GM19099 (cell line): ENCODE measurements around the gene DPP6.

ENCODE experiments used
- POLR2A ChIP-seq: IDR thresholded peaks from 3 replicates; pipeline ENCODE4 v1.6.1; 2011; ENCODE audit warnings: low read depth; ENCODE audit not compliant: insufficient read length; ENCODE audit errors: extremely low read depth

DPP6 gene

DNA sequence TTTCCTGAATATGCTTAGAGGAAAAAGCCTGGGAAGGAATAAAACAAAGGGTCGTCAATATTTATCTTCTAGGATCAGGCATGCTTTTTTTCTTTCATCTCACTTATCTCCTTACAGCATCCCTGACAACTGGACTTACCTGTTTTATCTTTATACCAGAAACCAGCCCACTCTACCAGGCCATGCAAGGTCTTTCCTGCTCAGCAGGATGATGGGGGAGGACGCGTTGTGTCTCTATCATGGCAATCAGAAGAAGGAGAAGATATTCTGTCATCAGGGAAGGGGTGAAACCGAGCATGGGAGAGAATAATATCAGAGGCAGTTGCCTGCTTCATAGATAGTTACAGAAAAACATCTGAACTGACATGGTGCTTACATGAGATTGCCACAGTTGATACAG lies 445.6 kb downstream of the DPP6 start:
- no peak for TF ChIP-seq POLR2A

DNA sequence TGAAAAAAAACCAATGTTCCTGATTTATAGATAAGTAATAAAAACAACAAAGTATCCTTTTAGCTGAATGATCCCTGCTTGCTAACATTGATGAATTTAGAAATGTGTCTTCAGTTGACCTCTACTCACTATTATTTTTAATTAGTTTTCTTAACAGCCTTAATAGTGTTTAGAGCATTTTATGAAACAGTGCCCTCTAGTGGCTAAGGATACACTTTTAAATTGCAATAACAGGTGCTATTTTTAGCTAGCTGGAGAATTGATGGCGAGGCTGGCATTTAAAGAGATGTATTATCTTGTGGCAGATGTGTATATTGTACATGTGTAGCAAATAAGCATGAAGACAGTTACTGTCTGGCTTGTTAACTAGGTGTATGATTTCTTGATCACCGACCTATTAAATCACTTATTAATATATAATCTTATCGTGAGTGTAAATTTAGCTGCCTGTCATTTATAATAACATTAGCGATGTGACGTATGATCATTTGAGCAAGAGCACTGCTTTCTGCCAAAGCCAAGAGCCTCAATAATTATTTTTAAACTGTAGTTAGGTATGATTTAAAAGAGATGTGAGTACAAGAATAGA lies 451.9 kb downstream of the DPP6 start:
- no peak for TF ChIP-seq POLR2A

DNA sequence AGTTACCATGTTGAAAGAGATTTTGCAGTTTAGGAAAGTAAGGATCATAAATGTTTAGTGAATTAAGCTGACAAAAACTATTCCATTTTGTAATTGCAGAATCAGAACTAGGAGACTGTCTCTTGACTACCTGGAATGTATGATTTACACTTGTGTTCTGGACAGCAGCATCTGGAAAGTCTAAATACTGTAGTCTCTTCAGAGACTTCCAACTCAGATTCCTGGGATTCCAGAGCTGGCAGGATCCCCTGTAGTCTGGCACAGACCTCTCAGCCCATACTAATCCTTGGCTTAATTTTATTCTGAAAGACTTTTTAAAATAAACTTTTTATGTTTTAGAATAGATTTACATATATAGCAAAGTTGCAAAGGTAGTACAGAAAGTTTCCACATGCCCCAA lies 452.7 kb downstream of the DPP6 start:
- TF ChIP-seq POLR2A, result no peak

DNA sequence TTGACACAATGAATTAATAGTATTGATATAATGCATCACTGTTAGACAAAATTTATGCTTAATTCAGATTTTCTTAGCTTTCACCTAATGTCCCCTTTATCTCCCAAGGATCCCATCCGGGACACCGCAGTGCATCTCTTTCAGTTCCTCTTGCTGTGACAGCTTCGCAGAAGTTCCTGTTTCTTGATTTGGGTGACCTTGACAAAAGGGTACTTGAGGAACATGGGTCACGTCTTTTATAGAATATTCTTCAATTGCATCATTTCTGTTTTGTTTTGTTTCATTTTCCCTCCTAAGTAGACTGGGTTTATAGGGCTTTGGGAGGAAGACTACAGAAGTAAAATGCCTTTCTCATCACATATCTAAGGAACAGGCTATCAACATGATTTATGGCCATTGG lies 453.2 kb downstream of the DPP6 start:
- no peak for TF ChIP-seq POLR2A

DNA sequence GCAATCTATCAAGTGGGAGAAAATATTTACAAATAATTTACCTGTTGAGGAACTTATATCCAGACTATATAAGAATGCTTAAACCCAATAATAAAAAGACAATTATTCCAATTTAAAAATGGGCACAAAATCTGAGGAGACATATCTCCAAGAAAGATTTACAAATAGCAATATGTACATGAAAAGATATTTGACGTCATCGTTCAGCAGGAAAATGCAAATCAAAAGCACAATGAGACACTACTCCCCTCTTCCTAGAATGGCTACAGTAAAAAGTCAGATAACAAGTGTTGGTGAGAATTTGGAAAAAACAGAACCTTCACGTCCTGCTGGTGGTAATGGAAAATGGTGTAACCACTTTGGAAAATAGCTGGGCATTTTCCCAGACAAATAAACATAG lies 457.0 kb downstream of the DPP6 start:
- no peak for TF ChIP-seq POLR2A

DNA sequence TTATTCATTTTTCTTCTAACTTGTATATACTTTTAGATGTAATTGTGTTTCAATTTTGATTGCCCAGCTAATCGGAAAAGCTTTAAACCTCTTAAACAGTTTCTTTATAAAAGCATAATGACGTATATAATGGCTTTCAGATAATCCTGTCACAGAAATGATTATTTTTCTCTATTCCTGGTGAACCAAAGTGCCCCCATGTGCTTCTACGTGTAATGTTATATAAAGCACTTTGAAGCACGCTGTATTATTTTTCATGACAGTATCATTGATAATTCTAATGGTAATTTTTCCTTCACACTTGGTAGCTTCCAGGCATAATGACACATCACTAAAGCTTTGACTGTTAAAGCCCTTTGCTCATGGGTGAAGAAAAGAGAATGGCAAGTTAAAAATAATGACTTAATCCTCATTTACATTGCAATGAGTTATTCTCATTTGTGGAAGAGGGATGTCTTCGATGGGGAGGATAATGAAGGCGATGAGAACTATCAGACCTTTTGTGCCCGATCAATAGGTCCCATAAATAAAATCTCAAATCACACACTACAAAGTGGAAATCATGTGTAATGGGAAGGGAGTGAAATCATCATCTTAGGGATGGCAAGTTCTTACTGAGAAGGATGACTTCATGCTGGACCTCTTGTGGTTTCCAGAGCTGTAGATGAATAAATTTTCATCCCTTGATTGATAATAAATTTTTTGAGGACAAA lies 460.1 kb downstream of the DPP6 start:
- TF ChIP-seq POLR2A, result no peak

DNA sequence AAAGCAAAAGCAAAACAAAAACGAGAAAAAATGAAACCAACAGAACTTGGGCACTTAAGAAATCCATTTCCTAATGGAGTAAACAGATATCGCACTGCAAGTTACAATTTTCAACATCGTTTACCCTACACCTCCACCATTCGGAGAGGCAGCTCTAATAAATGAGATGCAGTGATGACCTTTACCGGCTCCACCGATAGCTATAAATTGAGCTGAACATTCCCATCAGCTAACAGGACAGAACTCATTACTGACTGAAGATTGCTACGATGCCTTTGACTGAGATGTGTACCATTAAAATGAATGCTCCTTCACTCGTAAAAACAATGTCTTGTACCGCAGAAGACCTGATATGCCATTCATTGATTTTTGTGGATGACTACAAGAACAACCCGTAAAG lies 465.6 kb downstream of the DPP6 start:
- TF ChIP-seq POLR2A, result no peak

DNA sequence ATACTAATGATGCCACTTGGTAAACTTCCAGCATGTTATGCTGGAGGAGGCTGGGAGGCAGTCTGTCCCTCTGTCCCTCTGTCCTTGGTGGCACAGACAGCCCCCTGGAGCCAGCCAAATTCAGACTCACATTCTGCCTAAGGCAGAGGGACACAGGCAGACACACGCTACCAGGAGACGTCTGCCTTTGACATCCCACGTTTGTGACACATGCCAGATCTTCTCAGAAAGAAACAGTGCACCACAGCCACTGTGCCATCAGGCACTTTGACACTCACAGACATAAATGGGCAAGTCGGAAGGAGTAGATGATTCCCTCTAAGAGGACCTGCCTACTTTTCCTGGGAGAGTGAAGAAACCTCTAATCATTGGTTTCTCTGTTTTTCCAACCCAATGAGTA lies 467.0 kb downstream of the DPP6 start:
- no peak for TF ChIP-seq POLR2A

DNA sequence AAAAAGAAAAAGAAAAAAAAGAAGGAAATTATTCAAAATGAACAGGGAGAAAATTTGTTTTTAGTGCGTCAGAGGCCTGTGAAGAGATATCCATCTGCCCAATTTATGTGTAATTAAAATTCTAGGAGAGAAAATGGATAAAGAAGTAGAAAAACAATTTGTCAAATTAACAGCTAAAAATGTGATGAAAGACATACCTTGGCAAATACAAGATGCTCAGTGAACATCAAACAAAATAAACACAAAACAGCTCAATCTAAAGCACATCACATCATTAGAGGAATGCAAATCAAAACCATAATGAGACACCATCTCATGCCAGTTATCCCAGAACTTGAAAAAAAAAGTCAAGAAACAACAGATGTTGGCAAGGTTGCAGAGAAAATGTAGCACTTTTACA lies 477.9 kb downstream of the DPP6 start:
- TF ChIP-seq POLR2A, result no peak

DNA sequence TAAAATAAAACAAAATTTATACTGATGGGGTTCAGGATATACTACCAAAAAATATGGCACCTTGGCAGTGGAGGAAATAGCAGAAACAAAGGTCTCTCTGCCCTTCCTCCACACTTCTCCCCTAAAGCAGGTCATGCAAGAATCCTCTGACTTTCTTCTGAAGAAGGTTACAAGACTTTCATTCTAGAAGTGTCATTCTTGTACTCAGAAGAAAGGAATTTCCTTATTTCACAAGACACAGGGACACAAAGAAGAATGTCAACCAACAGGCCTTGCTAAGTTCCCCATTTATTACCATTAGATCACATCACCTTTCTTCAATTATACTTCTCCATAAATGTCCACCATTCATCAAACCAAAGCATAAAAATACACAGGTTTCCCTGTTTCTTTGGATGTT lies 480.6 kb downstream of the DPP6 start:
- TF ChIP-seq POLR2A, result no peak

DNA sequence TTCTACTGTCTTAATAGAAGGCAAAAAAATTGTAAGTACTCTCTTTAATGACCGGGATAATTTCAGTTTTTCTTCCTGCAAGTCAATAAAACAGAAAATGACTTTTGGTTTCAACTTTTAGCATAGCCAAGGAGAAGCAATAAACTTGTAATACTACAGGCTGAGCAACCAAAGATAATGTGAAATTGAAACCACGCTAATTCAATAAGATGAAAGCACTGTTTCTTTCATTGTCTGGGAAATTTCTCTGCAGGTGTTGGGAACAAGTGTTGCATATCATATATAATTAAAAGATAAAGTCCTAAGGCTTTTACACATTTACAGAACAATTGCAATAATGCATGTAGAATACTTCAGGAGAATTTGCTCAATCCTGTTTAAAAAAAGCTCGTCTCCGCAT lies 488.4 kb downstream of the DPP6 start:
- no peak for TF ChIP-seq POLR2A

DNA sequence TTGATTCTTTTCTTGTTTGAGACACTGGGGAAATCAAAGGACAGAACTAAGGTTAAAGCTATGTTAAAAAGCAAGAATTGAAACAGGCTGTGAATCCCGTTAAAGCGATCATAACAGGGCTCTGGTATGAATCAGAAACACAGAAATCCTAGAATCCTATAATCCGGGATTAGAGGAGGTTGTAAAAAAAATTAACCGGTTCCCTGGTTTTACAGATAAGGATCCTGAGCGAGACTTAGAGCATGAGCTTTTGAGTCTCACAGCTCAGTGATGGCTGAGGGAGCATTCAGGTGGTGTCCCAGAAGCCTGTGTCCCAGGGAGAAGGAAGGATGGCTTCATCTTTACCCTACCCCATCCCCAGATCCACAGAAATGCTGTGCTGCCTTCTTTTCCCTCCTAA lies 489.4 kb downstream of the DPP6 start:
- no peak for TF ChIP-seq POLR2A

DNA sequence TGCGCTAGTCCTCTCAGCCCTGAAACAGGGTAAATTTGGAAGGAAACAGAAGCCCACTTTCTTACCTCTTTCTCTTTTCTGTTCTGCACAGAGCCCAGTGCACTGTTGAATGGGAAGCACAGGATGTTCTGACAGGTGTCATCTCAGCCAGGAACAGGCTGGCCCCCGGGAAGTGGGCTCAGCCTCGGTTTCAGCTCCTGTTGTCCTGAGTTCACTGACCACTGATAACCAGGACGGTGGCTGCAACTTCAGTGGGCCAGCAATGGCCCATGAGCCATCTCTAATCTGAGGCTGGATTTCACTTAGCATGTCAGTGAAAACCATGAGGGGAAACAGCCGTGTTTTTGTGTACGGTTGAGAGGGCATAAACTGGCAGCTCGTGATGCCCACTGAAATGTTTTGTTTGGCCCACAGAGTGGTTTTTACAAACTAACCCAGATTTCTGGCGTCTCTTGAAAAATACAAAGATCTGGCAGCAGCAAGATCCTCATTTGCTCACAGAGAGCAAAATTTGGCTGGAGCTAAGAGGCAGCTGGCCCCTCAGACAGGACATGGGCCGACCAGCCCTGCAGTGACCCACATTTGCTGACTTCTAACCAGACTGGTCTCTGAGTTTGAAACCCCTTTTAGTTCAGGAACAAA lies 494.9 kb downstream of the DPP6 start:
- TF ChIP-seq POLR2A, result no peak

DNA sequence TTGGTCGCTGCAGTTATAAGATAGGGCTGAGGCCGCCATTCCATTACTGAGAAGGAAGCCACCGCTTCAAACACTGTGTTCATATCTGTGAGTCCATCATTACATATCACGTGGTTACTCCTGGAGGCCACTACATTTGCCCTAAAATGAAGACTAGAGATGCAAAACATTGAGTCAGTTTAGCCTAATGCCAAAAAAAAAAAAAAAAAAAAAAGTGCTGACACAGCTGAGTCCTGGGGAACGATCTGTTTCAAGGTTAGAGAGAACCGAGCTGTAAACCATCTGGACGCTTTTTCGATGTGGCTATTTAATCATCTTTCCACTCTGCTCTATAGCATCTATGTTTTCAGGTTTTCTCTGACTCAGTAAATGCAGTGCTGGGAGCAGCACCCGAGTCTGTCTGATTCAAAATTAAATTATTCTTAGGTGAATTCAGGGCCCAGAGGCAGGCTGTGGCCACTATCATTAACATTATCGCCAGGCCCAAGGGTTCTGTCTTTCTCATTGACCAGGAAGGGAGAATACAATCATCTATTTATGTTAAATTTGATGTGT lies 501.6 kb downstream of the DPP6 start:
- TF ChIP-seq POLR2A, result no peak

DNA sequence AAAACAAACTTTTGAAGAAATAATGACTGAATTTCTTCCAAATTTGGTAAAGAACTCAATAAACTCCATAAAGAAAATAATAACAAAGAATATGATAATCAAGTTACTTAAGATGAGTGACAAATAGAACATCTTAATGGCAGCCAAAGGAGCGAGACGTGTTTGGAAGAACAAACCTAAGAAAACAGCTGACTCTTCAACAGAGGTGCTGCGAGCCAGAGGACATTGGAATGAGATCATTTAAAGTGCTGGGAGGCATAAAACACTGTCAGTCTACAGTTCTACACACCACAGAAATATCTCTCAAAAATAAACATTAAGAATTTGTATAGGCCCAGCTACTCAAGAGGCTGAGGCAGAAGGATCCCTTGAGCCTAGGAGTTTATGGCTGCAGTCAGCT lies 507.3 kb downstream of the DPP6 start:
- no peak for TF ChIP-seq POLR2A

DNA sequence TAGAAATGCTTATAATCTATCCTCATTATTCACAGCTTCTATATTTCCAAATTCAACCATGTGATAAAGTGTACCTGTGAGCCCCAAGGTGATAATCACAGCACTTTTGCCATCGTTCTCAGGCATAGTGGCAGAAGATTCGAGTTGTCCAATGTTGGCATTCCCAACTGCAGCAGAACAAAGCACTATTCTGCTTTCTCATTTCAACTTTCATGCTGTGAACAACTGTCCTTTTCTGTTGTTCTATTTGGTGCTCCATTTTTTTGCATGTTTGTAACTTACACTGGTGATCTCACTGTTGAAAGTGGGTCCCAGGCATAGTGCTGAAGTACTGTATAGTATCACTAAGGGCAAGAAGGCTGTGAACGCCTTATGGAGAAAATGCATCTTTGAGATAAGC lies 512.5 kb downstream of the DPP6 start:
- TF ChIP-seq POLR2A, result no peak
